Choroid plexus epithelial cell (primary cell): Measurements from ENCODE around the gene NFX1.
A peak's percentile ranks its signal among the peaks of the same experiment; 100 is the strongest.
"Not testable (repeated sequence)": the region's sequence is repeated elsewhere in the genome, so short reads cannot be mapped to it uniquely, and the experiment has no call there.

Experiments
- DNase-seq: peaks from one replicate; pipeline ENCODE4 v3.0.0-alpha.2; 2010; ENCODE audit warnings: low read depth
- H3K4me3 ChIP-seq: 2 replicates; pipeline ENCODE4 v1.5.1; 2011; ENCODE audit warnings: low read depth, mild to moderate bottlenecking, control low read depth, low read length, moderate library complexity
- TF ChIP-seq, protein P1 (sequence below): conservative IDR thresholded peaks from 2 replicates; pipeline ENCODE4 v1.5.1; 2011; ENCODE audit warnings: low read depth, mild to moderate bottlenecking, control low read depth, inconsistent platforms, low read length, moderate library complexity

NFX1 gene

DNA sequence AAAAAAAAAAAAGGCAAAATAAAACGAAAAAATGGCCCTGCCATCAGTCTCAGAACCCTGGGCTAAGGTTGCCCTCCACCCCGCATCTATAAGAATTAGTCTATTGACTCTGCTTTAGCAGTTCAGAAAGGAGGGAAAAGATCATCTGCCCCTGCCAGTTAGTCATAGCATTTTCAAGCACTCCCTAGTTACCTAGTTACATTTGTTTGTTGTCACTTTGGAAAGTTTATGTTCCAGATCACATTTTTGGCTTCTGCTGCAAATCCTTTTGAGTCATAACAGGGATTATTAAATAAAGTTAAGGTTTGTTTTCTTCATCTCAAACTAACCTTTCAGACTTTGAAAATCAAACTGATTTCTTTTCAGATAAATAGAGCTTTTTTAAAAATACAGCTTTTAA is 60.0 kb downstream of the NFX1 start:
- peak; percentile 84 for DNase-seq
- TF ChIP-seq, protein P1, sequence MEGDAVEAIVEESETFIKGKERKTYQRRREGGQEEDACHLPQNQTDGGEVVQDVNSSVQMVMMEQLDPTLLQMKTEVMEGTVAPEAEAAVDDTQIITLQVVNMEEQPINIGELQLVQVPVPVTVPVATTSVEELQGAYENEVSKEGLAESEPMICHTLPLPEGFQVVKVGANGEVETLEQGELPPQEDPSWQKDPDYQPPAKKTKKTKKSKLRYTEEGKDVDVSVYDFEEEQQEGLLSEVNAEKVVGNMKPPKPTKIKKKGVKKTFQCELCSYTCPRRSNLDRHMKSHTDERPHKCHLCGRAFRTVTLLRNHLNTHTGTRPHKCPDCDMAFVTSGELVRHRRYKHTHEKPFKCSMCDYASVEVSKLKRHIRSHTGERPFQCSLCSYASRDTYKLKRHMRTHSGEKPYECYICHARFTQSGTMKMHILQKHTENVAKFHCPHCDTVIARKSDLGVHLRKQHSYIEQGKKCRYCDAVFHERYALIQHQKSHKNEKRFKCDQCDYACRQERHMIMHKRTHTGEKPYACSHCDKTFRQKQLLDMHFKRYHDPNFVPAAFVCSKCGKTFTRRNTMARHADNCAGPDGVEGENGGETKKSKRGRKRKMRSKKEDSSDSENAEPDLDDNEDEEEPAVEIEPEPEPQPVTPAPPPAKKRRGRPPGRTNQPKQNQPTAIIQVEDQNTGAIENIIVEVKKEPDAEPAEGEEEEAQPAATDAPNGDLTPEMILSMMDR = no peak

GRCh38 chr9:33351547-33351946 is 61.2 kb downstream of the NFX1 start:
- TF ChIP-seq, protein P1 = no peak
- DNase-seq = no peak
- no peak overlapping the region for H3K4me3 ChIP-seq

More for the DNA sequence above, 60.0 kb downstream of the NFX1 start:
- H3K4me3 ChIP-seq = no peak overlapping the region

GRCh38 chr9:33354651-33355211 is 64.4 kb downstream of the NFX1 start:
- DNase-seq = peak; percentile 80
- TF ChIP-seq, protein P1 = no peak
- H3K4me3 ChIP-seq = no peak overlapping the region

GRCh38 chr9:33355933-33356332 is 65.6 kb downstream of the NFX1 start:
- H3K4me3 ChIP-seq = no peak overlapping the region
- DNase-seq = no peak
- TF ChIP-seq, protein P1 = no peak

DNA sequence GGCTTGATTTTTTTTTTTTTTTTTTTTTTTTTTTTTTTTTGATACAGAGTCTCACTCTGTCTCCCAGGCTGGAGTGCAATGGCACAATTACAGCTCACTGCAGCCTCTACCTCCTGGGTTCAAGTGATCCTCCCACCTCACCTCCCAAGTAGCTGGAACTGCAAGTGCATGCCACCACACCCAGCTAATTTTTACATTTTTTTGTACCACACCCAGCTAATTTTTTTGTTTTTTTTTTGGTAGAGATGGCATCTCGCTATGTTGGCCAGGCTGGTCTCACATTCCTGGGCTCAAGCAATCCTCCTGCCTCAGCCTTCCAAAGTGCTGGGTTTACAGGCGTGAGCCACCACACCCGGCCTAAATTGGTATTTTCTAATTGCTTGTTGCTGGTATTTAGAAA is 68.3 kb downstream of the NFX1 start:
- not testable (repeated sequence) for DNase-seq, H3K4me3 ChIP-seq

DNA sequence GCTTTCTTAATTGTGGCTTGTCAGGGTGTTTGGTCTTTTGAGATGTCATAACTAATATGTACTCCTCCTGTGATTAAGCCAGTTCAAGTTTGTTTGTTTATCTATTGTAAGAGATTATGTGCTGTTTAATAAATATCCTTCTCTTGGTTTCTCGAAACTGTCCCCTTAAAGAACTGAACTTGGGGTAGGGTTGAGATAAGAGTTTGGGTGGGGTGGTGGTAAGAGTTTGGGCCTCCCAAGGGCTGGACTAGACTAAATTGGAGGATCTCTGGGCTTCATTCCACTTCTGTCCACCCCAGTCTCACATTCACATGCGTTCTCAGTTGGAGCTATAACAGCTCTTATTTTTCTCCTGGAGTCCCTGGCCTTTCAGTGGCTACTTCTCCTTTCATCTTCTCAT is 73.8 kb downstream of the NFX1 start:
- no peak for DNase-seq
- TF ChIP-seq, protein P1 = no peak
- H3K4me3 ChIP-seq = no peak overlapping the region

- DNase-seq, H3K4me3 ChIP-seq: not testable (repeated sequence)
These were observed 74.5 kb downstream of the NFX1 start for GRCh38 chr9:33364814-33365213.

DNA sequence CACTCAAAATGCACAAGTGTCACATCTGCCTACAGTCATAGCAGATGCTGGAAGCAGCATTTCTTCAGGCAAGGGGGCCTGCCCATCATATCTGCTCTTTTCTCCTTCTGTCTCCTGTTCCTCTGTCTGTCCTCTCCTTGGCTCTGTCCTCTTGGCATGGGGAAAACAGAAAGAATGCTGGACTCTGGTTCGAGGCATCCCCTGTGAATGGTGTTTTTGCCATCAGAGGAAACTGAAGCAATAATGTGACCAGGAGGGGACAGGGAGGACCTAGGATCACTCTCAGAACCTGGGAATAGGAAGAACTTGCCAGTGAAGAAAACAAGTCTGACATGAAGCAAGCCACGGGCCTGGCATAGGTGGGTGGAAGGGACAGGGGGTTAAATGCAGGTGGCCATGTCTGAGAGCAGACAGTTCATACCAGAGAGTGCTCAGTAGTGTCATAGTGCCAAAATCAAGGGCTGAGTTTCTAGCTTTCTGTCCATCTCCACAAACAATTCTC is 76.7 kb downstream of the NFX1 start:
- TF ChIP-seq, protein P1 = no peak
- H3K4me3 ChIP-seq = no peak overlapping the region
- no peak for DNase-seq
